Peyer's patch (tissue), 4 donors: ENCODE results near the gene PIAS3. TPM values are rescaled to one million over a fixed set of nuclear protein-coding genes. Genes with fewer than 3 reads are reported as not detected.
"Not testable (repeated sequence)": the region's sequence is repeated elsewhere in the genome, so short reads cannot be mapped to it uniquely, and the experiment has no call there.

Source experiments
- DNase-seq, 3 donors: peaks; one replicate each; pipeline ENCODE4 v3.0.0-alpha.2; 2017 to 2019
- H3K27ac ChIP-seq, 4 donors: fragments of 200-600 bp; sonication (generic); one replicate each; pipeline ENCODE4 v1.5.1; 2016 to 2019
- H3K27me3 ChIP-seq, 2 donors: fragments of 200-600 bp; sonication (generic); one replicate each; pipeline ENCODE4 v1.5.1; 2019
- H3K36me3 ChIP-seq, 3 donors: fragments of 200-600 bp; sonication (generic); one replicate each; pipeline ENCODE4 v1.5.1; 2016 to 2019
- H3K4me1 ChIP-seq, 4 donors: fragments of 200-600 bp; sonication (generic); one replicate each; pipeline ENCODE4 v1.5.1; 2016 to 2019
- H3K4me3 ChIP-seq, 4 donors: fragments of 200-600 bp; sonication (generic); 1 replicate in 3 of 4; 2 replicates in 1 of 4; pipeline ENCODE4 v1.5.1; 2016 to 2019; ENCODE audit warnings: mild to moderate bottlenecking in 1 of 4
- H3K9me3 ChIP-seq, 4 donors: fragments of 200-600 bp; sonication (generic); one replicate each; pipeline ENCODE4 v1.5.1; 2016 to 2019; ENCODE audit warnings: mild to moderate bottlenecking in 1 of 4
- CTCF ChIP-seq, 6 experiments: fragments of 450-650 bp in 4 of 6; fragments of 200-600 bp in 2 of 6; sonication (generic) in 1 of 6; IDR thresholded peaks; one replicate each; pipeline ENCODE4 v1.5.1; 2017 to 2019; ENCODE audit warnings: antibody characterized with exemption in 6 of 6, mild to moderate bottlenecking in 3 of 6, moderate library complexity in 1 of 6
- POLR2A ChIP-seq, 2 donors: fragments of 450-650 bp; IDR thresholded peaks; one replicate each; pipeline ENCODE4 v1.5.1; 2017; ENCODE audit warnings: antibody characterized with exemption in 2 of 2, mild to moderate bottlenecking in 2 of 2, moderate library complexity in 2 of 2
- total RNA-seq, 4 donors: library from RNA; depleted of rRNA; stranded (reverse); fragments of >200 nt; gene quantifications; one replicate each; pipeline ENCODE4 v1.1.0, GENCODE V29; 2016

The PIAS3 gene
- total RNA-seq, 4 donors from 2014 or later: 8.9 to 35.5 (median 17.2) TPM

GRCh38 chr1:145812977-145813810 is 45.7 kb downstream of the PIAS3 start:
- H3K9me3 ChIP-seq, DNase-seq, H3K4me1 ChIP-seq, H3K27me3 ChIP-seq, H3K27ac ChIP-seq, H3K36me3 ChIP-seq, H3K4me3 ChIP-seq: not testable (repeated sequence)

GRCh38 chr1:145806844-145807243 is 52.0 kb downstream of the PIAS3 start:
- H3K4me3 ChIP-seq: no peak overlapping the region
- no peak for DNase-seq
- no peaks in the 10 kb centered on the region for H3K36me3 ChIP-seq
- peaks cover 0 to 10% (median 0%) of the 10 kb centered on the region in 4 donors for H3K4me1 ChIP-seq
- H3K27me3 ChIP-seq: no peaks in the 10 kb centered on the region
- H3K27ac ChIP-seq: no peak overlapping the region
- H3K9me3 ChIP-seq: no peaks in the 10 kb centered on the region
- TF ChIP-seq CTCF (IDR thresholded peaks at IDR 0.05): no peak
- TF ChIP-seq POLR2A (IDR thresholded peaks at IDR 0.05): no peak

- no peaks in the 10 kb centered on the region for H3K36me3 ChIP-seq
- H3K27ac ChIP-seq: no peak overlapping the region
- no peak overlapping the region for H3K4me3 ChIP-seq
- no peaks in the 10 kb centered on the region for H3K9me3 ChIP-seq
- DNase-seq: no peak
- TF ChIP-seq POLR2A (IDR thresholded peaks at IDR 0.05): no peak
- TF ChIP-seq CTCF (IDR thresholded peaks at IDR 0.05): no peak
- no peaks in the 10 kb centered on the region for H3K27me3 ChIP-seq
- H3K4me1 ChIP-seq: peaks cover 0 to 10% (median 0%) of the 10 kb centered on the region in 4 donors
Observed at GRCh38 chr1:145806408-145806807, 52.5 kb downstream of the PIAS3 start.

GRCh38 chr1:145805057-145805456 is 53.8 kb downstream of the PIAS3 start:
- no peak overlapping the region for H3K4me3 ChIP-seq
- H3K27me3 ChIP-seq: no peaks in the 10 kb centered on the region
- H3K9me3 ChIP-seq: no peaks in the 10 kb centered on the region
- DNase-seq: no peak
- no peak overlapping the region for H3K27ac ChIP-seq
- no peaks in the 10 kb centered on the region for H3K36me3 ChIP-seq
- no peak for TF ChIP-seq CTCF (IDR thresholded peaks at IDR 0.05)
- TF ChIP-seq POLR2A (IDR thresholded peaks at IDR 0.05): no peak
- H3K4me1 ChIP-seq: peaks cover 0 to 10% (median 0%) of the 10 kb centered on the region in 4 donors

- no peak for TF ChIP-seq CTCF (IDR thresholded peaks at IDR 0.05)
- no peak for TF ChIP-seq POLR2A (IDR thresholded peaks at IDR 0.05)
- Histone ChIP-seq H3K36me3 (no peaks in the 10 kb centered on the region), H3K9me3 (no peaks in the 10 kb centered on the region), H3K27ac (no peak overlapping the region), H3K4me1 (peaks cover 0 to 10% (median 0%) of the 10 kb centered on the region in 4 donors), H3K27me3 (no peaks in the 10 kb centered on the region), H3K4me3 (no peak overlapping the region)
- DNase-seq: no peak
Observed at GRCh38 chr1:145804235-145805045, 54.4 kb downstream of the PIAS3 start.

- Histone ChIP-seq H3K36me3 (no peaks in the 10 kb centered on the region), H3K27ac (no peak overlapping the region), H3K9me3 (peaks cover 0 to 10% (median 0%) of the 10 kb centered on the region in 4 donors), H3K4me3 (no peak overlapping the region), H3K4me1 (peaks cover 0 to 10% (median 0%) of the 10 kb centered on the region in 4 donors), H3K27me3 (no peaks in the 10 kb centered on the region)
- TF ChIP-seq CTCF (IDR thresholded peaks at IDR 0.05) (no peak), POLR2A (IDR thresholded peaks at IDR 0.05) (no peak)
- DNase-seq: no peak
Observed at GRCh38 chr1:145799806-145800205, 59.1 kb downstream of the PIAS3 start.
